ENCODE measurements around the gene SC5D. TPM values are rescaled to one million over a fixed set of nuclear protein-coding genes. Genes with fewer than 3 reads are reported as not detected.

Gene SC5D
- total RNA-seq, 1 donor from 2014 or later = 85.5 TPM

- DNase-seq (ENCODE audit: low spot score) (no peak), ATAC-seq (peak; percentile 26)
Measured at GRCh38 chr11:121291896-121292494, 576 bp upstream of the SC5D start.

- DNase-seq (ENCODE audit: low spot score) (no peak), ATAC-seq (peak; percentile 11)
Measured at GRCh38 chr11:121293288-121293594, 670 bp downstream of the SC5D start.

- no peak for DNase-seq (ENCODE audit: low spot score)
Measured at GRCh38 chr11:121295246-121296029, 2.9 kb downstream of the SC5D start.

GRCh38 chr11:121297872-121298271, 5.3 kb downstream of the SC5D start:
- DNase-seq (ENCODE audit: low spot score) (no peak), ATAC-seq (no peak)

More at GRCh38 chr11:121295246-121296029, 2.9 kb downstream of the SC5D start:
- no peak for ATAC-seq

GRCh38 chr11:121298774-121299173, 6.2 kb downstream of the SC5D start:
- no peak for ATAC-seq

GRCh38 chr11:121299417-121299816, 6.8 kb downstream of the SC5D start:
- ATAC-seq = no peak
- no peak for DNase-seq (ENCODE audit: low spot score)

More at GRCh38 chr11:121298774-121299173, 6.2 kb downstream of the SC5D start:
- DNase-seq (ENCODE audit: low spot score) = no peak

- peak; percentile 68 for ATAC-seq
- no peak for DNase-seq (ENCODE audit: low spot score)
Measured at GRCh38 chr11:121300313-121300971, 7.9 kb downstream of the SC5D start.

- DNase-seq (ENCODE audit: low spot score) (no peak), ATAC-seq (peak; percentile 82)
Measured at GRCh38 chr11:121300972-121301699, 8.6 kb downstream of the SC5D start.

GRCh38 chr11:121304759-121305158, 12.2 kb downstream of the SC5D start:
- ATAC-seq = no peak
- DNase-seq (ENCODE audit: low spot score) = no peak

GRCh38 chr11:121308816-121309215, 16.2 kb downstream of the SC5D start:
- ATAC-seq = no peak
- no peak for DNase-seq (ENCODE audit: low spot score)

- no peak for DNase-seq (ENCODE audit: low spot score)
- no peak for ATAC-seq
Measured at GRCh38 chr11:121309688-121310087, 17.1 kb downstream of the SC5D start.

- peak; percentile 8 for ATAC-seq
- no peak for DNase-seq (ENCODE audit: low spot score)
Measured at GRCh38 chr11:121310908-121311307, 18.3 kb downstream of the SC5D start.

GRCh38 chr11:121311373-121311772, 18.8 kb downstream of the SC5D start:
- ATAC-seq (peak; percentile 71), DNase-seq (ENCODE audit: low spot score) (no peak)

GRCh38 chr11:121312483-121312882, 19.9 kb downstream of the SC5D start:
- ATAC-seq = no peak

GRCh38 chr11:121318848-121319834, 26.6 kb downstream of the SC5D start:
- peak; percentile 84 for ATAC-seq
- DNase-seq (ENCODE audit: low spot score) = no peak

More at GRCh38 chr11:121312483-121312882, 19.9 kb downstream of the SC5D start:
- no peak for DNase-seq (ENCODE audit: low spot score)

GRCh38 chr11:121321614-121322243, 29.2 kb downstream of the SC5D start:
- DNase-seq (ENCODE audit: low spot score) (no peak), ATAC-seq (peak; percentile 95)

GRCh38 chr11:121323046-121323607, 30.6 kb downstream of the SC5D start:
- DNase-seq (ENCODE audit: low spot score) = no peak
- no peak for ATAC-seq

GRCh38 chr11:121326230-121326629, 33.7 kb downstream of the SC5D start:
- no peak for DNase-seq (ENCODE audit: low spot score)
- ATAC-seq = no peak

- ATAC-seq (no peak), DNase-seq (ENCODE audit: low spot score) (no peak)
Measured at GRCh38 chr11:121327553-121327952, 35.0 kb downstream of the SC5D start.
